H9 (cell line): ENCODE results near the gene ARHGAP30. TPM values are rescaled to one million over a fixed set of nuclear protein-coding genes. Genes with fewer than 3 reads are reported as not detected.
"Not testable (repeated sequence)": the region's sequence is repeated elsewhere in the genome, so short reads cannot be mapped to it uniquely, and the experiment has no call there.

Source experiments
- DNase-seq: peaks from one replicate; pipeline ENCODE4 v3.0.0-alpha.2; 2017
- H2AFZ ChIP-seq: one replicate; pipeline ENCODE4 v1.6.1; 2013; ENCODE audit warnings: mild to moderate bottlenecking, low read length, control low read depth, moderate library complexity
- H2AK5ac ChIP-seq: 2 replicates; pipeline ENCODE4 v1.6.1; 2013; ENCODE audit warnings: low read length, control low read depth, mixed read lengths; ENCODE audit not compliant: insufficient read length
- H2BK120ac ChIP-seq: one replicate; pipeline ENCODE4 v1.6.1; 2013; ENCODE audit warnings: low read depth, mild to moderate bottlenecking, low read length, control low read depth, inconsistent platforms; ENCODE audit not compliant: poor library complexity, severe bottlenecking
- H2BK12ac ChIP-seq: 2 replicates; pipeline ENCODE4 v1.6.1; 2013; ENCODE audit warnings: low read length, control low read depth, mixed read lengths, low read depth; ENCODE audit not compliant: insufficient read length
- H2BK15ac ChIP-seq: 2 replicates; pipeline ENCODE4 v1.6.1; 2013; ENCODE audit warnings: low read depth, low read length, control low read depth
- H2BK20ac ChIP-seq: one replicate; pipeline ENCODE4 v1.6.1; 2013; ENCODE audit warnings: low read depth, mild to moderate bottlenecking, low read length, control low read depth, inconsistent platforms; ENCODE audit not compliant: poor library complexity, severe bottlenecking
- H2BK5ac ChIP-seq: 2 replicates; pipeline ENCODE4 v1.6.1; 2013; ENCODE audit warnings: low read length, control low read depth, mixed read lengths; ENCODE audit not compliant: insufficient read length
- H3K14ac ChIP-seq: 2 replicates; pipeline ENCODE4 v1.6.1; 2013; ENCODE audit warnings: low read length, control low read depth; ENCODE audit not compliant: insufficient read depth
- H3K18ac ChIP-seq: 2 replicates; pipeline ENCODE4 v1.6.1; 2013; ENCODE audit warnings: low read depth, mild to moderate bottlenecking, mixed read lengths, low read length, control low read depth; ENCODE audit not compliant: insufficient read length
- H3K23ac ChIP-seq: 2 replicates; pipeline ENCODE4 v1.6.1; 2013; ENCODE audit warnings: low read length, control low read depth, mixed read lengths, low read depth; ENCODE audit not compliant: insufficient read length
- H3K23me2 ChIP-seq: 2 replicates; pipeline ENCODE4 v1.6.1; 2013; ENCODE audit warnings: low read depth, mild to moderate bottlenecking, mixed read lengths, low read length, control low read depth; ENCODE audit not compliant: insufficient read length, poor library complexity, severe bottlenecking
- H3K27ac ChIP-seq: 2 replicates; pipeline ENCODE4 v1.5.1; 2013; ENCODE audit warnings: low read length, control low read depth, mixed read lengths, low read depth; ENCODE audit not compliant: insufficient read length
- H3K27me3 ChIP-seq: 2 replicates; pipeline ENCODE4 v1.6.1; 2013; ENCODE audit warnings: low read length, control low read depth, inconsistent platforms; ENCODE audit not compliant: insufficient read depth
- H3K4ac ChIP-seq: 2 replicates; pipeline ENCODE4 v1.6.1; 2013; ENCODE audit warnings: low read depth, mild to moderate bottlenecking, control low read depth, inconsistent platforms, low read length, moderate library complexity
- H3K4me1 ChIP-seq: 2 replicates; pipeline ENCODE4 v1.6.1; 2013; ENCODE audit warnings: low read length, control low read depth, inconsistent platforms; ENCODE audit not compliant: insufficient read depth
- H3K4me2 ChIP-seq: 2 replicates; pipeline ENCODE4 v1.6.1; 2013; ENCODE audit warnings: low read length, control low read depth, mixed read lengths; ENCODE audit not compliant: insufficient read length, insufficient read depth
- H3K56ac ChIP-seq: 2 replicates; pipeline ENCODE4 v1.6.1; 2013; ENCODE audit warnings: low read depth, mild to moderate bottlenecking, mixed read lengths, low read length, control low read depth; ENCODE audit not compliant: insufficient read length
- H3K79me1 ChIP-seq: 2 replicates; pipeline ENCODE4 v1.6.1; 2013; ENCODE audit warnings: low read depth, mild to moderate bottlenecking, moderate library complexity, low read length, control low read depth, inconsistent platforms; ENCODE audit not compliant: insufficient read depth, poor library complexity, severe bottlenecking
- H3K79me2 ChIP-seq: 2 replicates; pipeline ENCODE4 v1.6.1; 2013; ENCODE audit warnings: low read length, control low read depth, inconsistent platforms; ENCODE audit not compliant: insufficient read depth
- H3K9ac ChIP-seq: 2 replicates; pipeline ENCODE4 v1.6.1; 2013; ENCODE audit warnings: low read length, control low read depth, mixed read lengths; ENCODE audit not compliant: insufficient read length; ENCODE audit errors: extremely low read depth
- H3K9me3 ChIP-seq: one replicate; pipeline ENCODE4 v1.6.1; 2013; ENCODE audit warnings: low read depth, low read length, inconsistent platforms; ENCODE audit not compliant: control insufficient read depth
- H3T11ph ChIP-seq: one replicate; pipeline ENCODE4 v1.6.1; 2013; ENCODE audit warnings: mild to moderate bottlenecking, low read length, control low read depth, inconsistent platforms
- H4K20me1 ChIP-seq: one replicate; pipeline ENCODE4 v1.6.1; 2013; ENCODE audit not compliant: control insufficient read depth, insufficient read length, insufficient read depth
- H4K5ac ChIP-seq: 2 replicates; pipeline ENCODE4 v1.6.1; 2013; ENCODE audit warnings: low read depth, mild to moderate bottlenecking, mixed read lengths, low read length, control low read depth; ENCODE audit not compliant: insufficient read length
- H4K8ac ChIP-seq: replicated peaks from 2 replicates; pipeline ENCODE4 v1.6.1; 2013; ENCODE audit warnings: low read length, control low read depth, mixed read lengths, low read depth; ENCODE audit not compliant: insufficient read length
- H4K91ac ChIP-seq: 2 replicates; pipeline ENCODE4 v1.6.1; 2013; ENCODE audit warnings: low read depth, mild to moderate bottlenecking, moderate library complexity, mixed read lengths, low read length, control low read depth; ENCODE audit not compliant: insufficient read length
- H3K27ac Mint-ChIP-seq, 3 experiments: 2 replicates in 2 of 3; 3 replicates in 1 of 3; pipeline ENCODE4 v1.8.0; 2020 to 2021; ENCODE audit warnings: mixed read lengths in 3 of 3, mild to moderate bottlenecking in 1 of 3, moderate library complexity in 1 of 3
- H3K27me3 Mint-ChIP-seq: 2 replicates; pipeline ENCODE4 v1.8.0; 2021; ENCODE audit warnings: low read depth, mild to moderate bottlenecking, moderate library complexity, mixed read lengths
- H3K36me3 Mint-ChIP-seq, 3 experiments: 2 replicates in 2 of 3; 3 replicates in 1 of 3; pipeline ENCODE4 v1.8.0; 2020 to 2021; ENCODE audit warnings: low read depth in 3 of 3, mixed read lengths in 3 of 3; ENCODE audit not compliant: insufficient read depth in 1 of 3
- H3K4me1 Mint-ChIP-seq, 2 experiments: 2 replicates each; pipeline ENCODE4 v1.8.0; 2020; ENCODE audit warnings: mixed read lengths in 2 of 2
- H3K4me3 Mint-ChIP-seq, 2 experiments: 2 replicates in 1 of 2; 3 replicates in 1 of 2; pipeline ENCODE4 v1.8.0; 2020 to 2021; ENCODE audit warnings: mild to moderate bottlenecking in 2 of 2, mixed read lengths in 2 of 2, moderate library complexity in 1 of 2
- H3K9me3 Mint-ChIP-seq, 2 experiments: 2 replicates in 1 of 2; 3 replicates in 1 of 2; pipeline ENCODE4 v1.8.0; 2020; ENCODE audit warnings: mild to moderate bottlenecking in 2 of 2, mixed read lengths in 2 of 2, moderate library complexity in 1 of 2
- CTCF ChIP-seq: fragments of 200-600 bp; sonication (generic); conservative IDR thresholded peaks from 3 replicates; pipeline ENCODE4 v1.8.0; 2021; ENCODE audit warnings: antibody characterized with exemption, mild to moderate bottlenecking
- WGBS: extraction: QIAGEN DNeasy Blood & Tissue Kit; methylation state at CpG from one replicate; pipeline ENCODE4 v1.1.7; 2013; ENCODE audit warnings: missing lambda C conversion rate, low lambda C conversion rate, mixed read lengths; ENCODE audit not compliant: insufficient read length; ENCODE audit errors: extremely low coverage; 5-methylcytosine and 5-hydroxymethylcytosine counted together
- total RNA-seq: library from RNA; stranded (reverse); gene quantifications from 2 replicates; pipeline ENCODE4 v1.2.1, GENCODE V29; 2021

Gene ARHGAP30
- total RNA-seq, 1 experiment from 2014 or later, result 0.13 TPM

GRCh38 chr1:161066694-161067093, 3.0 kb downstream of the ARHGAP30 start:
- Mint-ChIP-seq H3K27ac (no peak overlapping the region), H3K4me1 (peaks cover 18 to 19% of the 10 kb centered on the region in 2 experiments)
- no peak overlapping the region for H2BK5ac ChIP-seq

GRCh38 chr1:161065681-161066080, 4.0 kb downstream of the ARHGAP30 start:
- H3K23me2 ChIP-seq, H3K36me3 Mint-ChIP-seq, H2BK12ac ChIP-seq, H3K79me2 ChIP-seq, H4K5ac ChIP-seq, H3K23ac ChIP-seq, H4K91ac ChIP-seq, H3K4ac ChIP-seq, H3K4me2 ChIP-seq, H4K8ac ChIP-seq, DNase-seq, H3T11ph ChIP-seq, H3K27me3 ChIP-seq, H3K18ac ChIP-seq, H2BK15ac ChIP-seq, H3K4me1 ChIP-seq, H2AK5ac ChIP-seq, H3K4me3 Mint-ChIP-seq, H2BK5ac ChIP-seq, H3K9ac ChIP-seq, H2BK20ac ChIP-seq, H3K14ac ChIP-seq, H2BK120ac ChIP-seq, H2AFZ ChIP-seq, H3K9me3 Mint-ChIP-seq, H4K20me1 ChIP-seq, H3K79me1 ChIP-seq, H3K27ac ChIP-seq, H3K27ac Mint-ChIP-seq, H3K56ac ChIP-seq, H3K9me3 ChIP-seq: not testable (repeated sequence)
- peaks cover 15% of the 10 kb centered on the region for H3K27me3 Mint-ChIP-seq
- no CpG with 5 or more reads among the region's 7 CpGs for WGBS
- H3K4me1 Mint-ChIP-seq, result peaks cover 16 to 19% of the 10 kb centered on the region in 2 experiments

More at GRCh38 chr1:161066694-161067093, 3.0 kb downstream of the ARHGAP30 start:
- DNase-seq, result no peak
- WGBS, result no CpG with 5 or more reads among the region's 3 CpGs
- Histone ChIP-seq H4K5ac (no peak overlapping the region), H2BK12ac (no peak overlapping the region), H3K27me3 (no peaks in the 10 kb centered on the region), H3K4me1 (no peaks in the 10 kb centered on the region; the same call in 1 of the 2 replicates), H2AK5ac (no peak overlapping the region), H3K79me1 (no peaks in the 10 kb centered on the region), H3T11ph (no peak overlapping the region), H3K14ac (no peak overlapping the region), H3K4ac (no peak overlapping the region), H3K23me2 (no peaks in the 10 kb centered on the region), H2BK20ac (no peak overlapping the region), H3K79me2 (no peaks in the 10 kb centered on the region), H3K4me2 (no peak overlapping the region), H3K9ac (no peak overlapping the region), H4K20me1 (no peaks in the 10 kb centered on the region), H2AFZ (no peak overlapping the region), H3K56ac (no peak overlapping the region), H4K91ac (no peak overlapping the region), H3K9me3 (no peaks in the 10 kb centered on the region), H2BK120ac (no peak overlapping the region), H3K18ac (no peak overlapping the region), H3K23ac (no peak overlapping the region), H2BK15ac (no peak overlapping the region), H3K27ac (no peak overlapping the region), H4K8ac (no peak overlapping the region)
- no peaks in the 10 kb centered on the region for H3K36me3 Mint-ChIP-seq
- no peaks in the 10 kb centered on the region for H3K9me3 Mint-ChIP-seq
- H3K4me3 Mint-ChIP-seq, result no peak overlapping the region
- H3K27me3 Mint-ChIP-seq, result peaks cover 15% of the 10 kb centered on the region
- no peak for TF ChIP-seq CTCF
